HCT116 (cell line): ENCODE data around the gene PLEKHA8. TPM values are rescaled to one million over a fixed set of nuclear protein-coding genes. Genes with fewer than 3 reads are reported as not detected.

Experiments used
- ATAC-seq: fragments of 200-7000 bp; cut with Tn5 transposase; 2 replicates; pipeline ENCODE4 v1.9.1; 2020; ENCODE audit warnings: mild to moderate bottlenecking, moderate library complexity
- BruUV-seq: library from RNA; stranded (reverse); fragments of 400-500 nt; replicated peaks from 2 replicates; lab custom pipeline; 2021; lab: Mats Ljungman, UMichigan
- CTCF ChIA-PET: fragments of 300-600 bp; sonication (Branson Sonifier 250); formaldehyde crosslinking; loops from one replicate; lab custom pipeline; 2021; ENCODE audit warnings: antibody characterized with exemption; lab: Charles Lee
- POLR2A ChIA-PET: fragments of 300-600, 350-600 bp; sonication (Branson Sonifier 250); formaldehyde crosslinking; loops from one replicate; lab custom pipeline; 2021; ENCODE audit warnings: antibody characterized with exemption; lab: Charles Lee
- RAD21 ChIA-PET, 2 experiments: fragments of 300-600 bp; sonication (Branson Sonifier 250); formaldehyde crosslinking; loops; one replicate each; lab custom pipeline; 2023; ENCODE audit warnings: low total read pairs in 2 of 2; ENCODE audit not compliant: uncharacterized antibody in 2 of 2, unreplicated experiment in 2 of 2, low non-redundant PET in 1 of 2; lab: Charles Lee
- DNase-seq: peaks from one replicate; pipeline ENCODE4 v3.0.0-alpha.2; 2010; ENCODE audit warnings: low read depth, low spot score
- H2AFZ ChIP-seq: fragments of 200-600 bp; shearing (Covaris generic), sonication (generic); 2 replicates; pipeline ENCODE4 v1.6.1; 2017; ENCODE audit warnings: low read depth, mixed run types, mixed read lengths, antibody characterized with exemption, low read length; ENCODE audit not compliant: poor library complexity, severe bottlenecking
- H3K27ac ChIP-seq: 2 replicates; pipeline ENCODE4 v1.5.1; 2012; ENCODE audit warnings: low read depth, low read length
- H3K27me3 ChIP-seq: fragments of 200-600 bp; sonication (generic); 2 replicates; pipeline ENCODE4 v1.6.1; 2016; ENCODE audit warnings: mixed run types, low read length, mixed read lengths; ENCODE audit not compliant: insufficient read depth
- H3K36me3 ChIP-seq, 2 experiments: fragments of 200-500 bp in 1 of 2; fragments of 200-600 bp in 1 of 2; sonication (Bioruptor generic) in 1 of 2; sonication (generic) in 1 of 2; 2 replicates each; pipeline versions ENCODE4 v1.5.1 to v1.6.1; 2014 to 2016; ENCODE audit warnings: low read length in 2 of 2, inconsistent platforms in 1 of 2, mixed read lengths in 1 of 2, mixed run types in 1 of 2; ENCODE audit not compliant: insufficient read depth in 2 of 2, control insufficient read depth in 1 of 2
- H3K4me1 ChIP-seq, 2 experiments: fragments of 200-600 bp in 1 of 2; sonication (generic) in 1 of 2; 2 replicates each; pipeline versions ENCODE4 v1.5.1 to v1.6.1; 2012 to 2017; ENCODE audit warnings: low read length in 2 of 2, inconsistent platforms in 1 of 2, mild to moderate bottlenecking in 1 of 2, mixed read lengths in 1 of 2, mixed run types in 1 of 2, moderate library complexity in 1 of 2; ENCODE audit not compliant: insufficient read depth in 2 of 2, control insufficient read depth in 1 of 2
- H3K4me2 ChIP-seq: fragments of 200-600 bp; sonication (generic); 2 replicates; pipeline ENCODE4 v1.6.1; 2017; ENCODE audit warnings: mixed run types, low read length, mixed read lengths
- H3K4me3 ChIP-seq, 2 experiments: fragments of 200-600 bp in 1 of 2; sonication (generic) in 1 of 2; replicated peaks in 1 of 2; 2 replicates each; pipeline ENCODE4 v1.5.1; 2011 to 2016; ENCODE audit warnings: low read length in 2 of 2, control low read depth in 1 of 2, low read depth in 1 of 2, mild to moderate bottlenecking in 1 of 2, mixed read lengths in 1 of 2, mixed run types in 1 of 2
- H3K79me2 ChIP-seq: fragments of 200-600 bp; sonication (generic); 2 replicates; pipeline ENCODE4 v1.6.1; 2017; ENCODE audit warnings: mild to moderate bottlenecking, mixed run types, low read length, moderate library complexity, mixed read lengths; ENCODE audit not compliant: insufficient read depth
- H3K9ac ChIP-seq: fragments of 200-600 bp; sonication (generic); 2 replicates; pipeline ENCODE4 v1.6.1; 2016; ENCODE audit warnings: low read length, mixed read lengths
- H3K9me2 ChIP-seq: fragments of 200-600 bp; sonication (generic), shearing (Covaris generic); 2 replicates; pipeline ENCODE4 v1.6.1; 2017; ENCODE audit warnings: mixed run types, mild to moderate bottlenecking, moderate library complexity; ENCODE audit not compliant: insufficient read depth
- H3K9me3 ChIP-seq, 2 experiments: fragments of 200-500 bp in 1 of 2; fragments of 200-600 bp in 1 of 2; sonication (Bioruptor generic) in 1 of 2; sonication (generic) in 1 of 2; 2 replicates each; pipeline ENCODE4 v1.6.1; 2014 to 2017; ENCODE audit warnings: low read length in 2 of 2, mixed read lengths in 2 of 2, inconsistent platforms in 1 of 2, low read depth in 1 of 2, mild to moderate bottlenecking in 1 of 2, mixed run types in 1 of 2, moderate library complexity in 1 of 2; ENCODE audit not compliant: control insufficient read depth in 1 of 2, insufficient read depth in 1 of 2
- H4K20me1 ChIP-seq: fragments of 200-600 bp; sonication (generic), shearing (Covaris generic); 2 replicates; pipeline ENCODE4 v1.6.1; 2017; ENCODE audit warnings: mixed run types, mild to moderate bottlenecking, moderate library complexity; ENCODE audit not compliant: insufficient read depth
- CBX3 ChIP-seq: IDR thresholded peaks from 2 replicates; pipeline ENCODE4 v1.6.1; 2012; ENCODE audit warnings: low read depth
- CTCF ChIP-seq, 3 experiments: fragments of 200-600 bp in 1 of 3; sonication (generic) in 1 of 3; IDR thresholded peaks in 2 of 3; conservative IDR thresholded peaks in 1 of 3; 2 replicates each; pipeline ENCODE4 v1.5.1; 2012 to 2017; ENCODE audit warnings: low read depth in 2 of 3, low read length in 2 of 3, antibody characterized with exemption in 1 of 3, borderline replicate concordance in 1 of 3, control low read depth in 1 of 3, mild to moderate bottlenecking in 1 of 3, mixed read lengths in 1 of 3, mixed run types in 1 of 3, moderate library complexity in 1 of 3; ENCODE audit not compliant: insufficient read depth in 1 of 3
- EGR1 ChIP-seq: IDR thresholded peaks from 2 replicates; pipeline ENCODE4 v1.6.1; 2012; ENCODE audit warnings: low read depth
- POLR2A ChIP-seq: IDR thresholded peaks from 2 replicates; pipeline ENCODE4 v1.7.0; 2011; ENCODE audit warnings: borderline replicate concordance; ENCODE audit not compliant: insufficient read depth, insufficient read length; ENCODE audit errors: extremely low read depth
- RAD21 ChIP-seq: IDR thresholded peaks from 2 replicates; pipeline ENCODE4 v1.6.1; 2012; ENCODE audit warnings: low read depth, mild to moderate bottlenecking
- REST ChIP-seq: IDR thresholded peaks from 2 replicates; pipeline ENCODE4 v1.6.1; 2012; ENCODE audit warnings: low read depth
- SRF ChIP-seq: IDR thresholded peaks from 2 replicates; pipeline ENCODE4 v1.6.1; 2012; ENCODE audit warnings: low read depth
- ZNF274 ChIP-seq: fragments of 200-500 bp; sonication (Bioruptor generic); IDR thresholded peaks from 2 replicates; pipeline ENCODE4 v1.6.1; 2014; ENCODE audit warnings: mild to moderate bottlenecking, low read depth, low read length, inconsistent platforms
- intact Hi-C: fragments of 100-400 bp; cut with micrococcal nuclease; formaldehyde crosslinking; loops from 2 replicates; pipeline ENCODE4 v1.10.0; 2022
- total RNA-seq: library from RNA; stranded (reverse); gene quantifications from one replicate; pipeline ENCODE4 v1.2.1, GENCODE V29; 2021; ENCODE audit not compliant: unreplicated experiment

PLEKHA8 gene
- total RNA-seq, 1 experiment from 2014 or later = 13.6 TPM

- DNase-seq = no peak
- intact Hi-C loops = no loop called here
- H3K79me2 ChIP-seq = no peaks in the 10 kb centered on the region
- no peak for TF ChIP-seq ZNF274
- no peak for TF ChIP-seq SRF
- no peak for TF ChIP-seq RAD21
- no peak for TF ChIP-seq EGR1
- no peak for TF ChIP-seq REST
- TF ChIP-seq CTCF (IDR thresholded peaks at IDR 0.05 in 2 of 3, conservative IDR thresholded peaks at IDR 0.05 in 1 of 3; ENCODE audit: borderline replicate concordance in 1 of 3, insufficient read depth in 1 of 3, low read depth in 2 of 3, low read length in 2 of 3) = no peak
- no peak for TF ChIP-seq CBX3
- no peak for TF ChIP-seq POLR2A
- CTCF ChIA-PET = interaction anchor here (1.1 to 1.5 kb wide), 2 partner anchors 9 to 22 kb away, joined by 3 to 5 read pairs; no protein-coding TSS in a partner anchor
- RAD21 ChIA-PET = no interaction called here
- no peaks in the 10 kb centered on the region for H3K9me2 ChIP-seq
- no peak overlapping the region for H3K4me2 ChIP-seq
- H3K4me1 ChIP-seq = no peaks in the 10 kb centered on the region
- no peaks in the 10 kb centered on the region for H3K36me3 ChIP-seq
- POLR2A ChIA-PET = no interaction called here
- H3K9ac ChIP-seq = no peak overlapping the region
- H3K27me3 ChIP-seq = no peaks in the 10 kb centered on the region
- BruUV-seq = no TSS peak
- no peak overlapping the region for H2AFZ ChIP-seq
- H4K20me1 ChIP-seq = no peaks in the 10 kb centered on the region
- no peak overlapping the region for H3K27ac ChIP-seq
- no peak for ATAC-seq
- no peaks in the 10 kb centered on the region for H3K9me3 ChIP-seq
- no peak overlapping the region for H3K4me3 ChIP-seq
Observed at GRCh38 chr7:30083334-30083733, 55.1 kb downstream of the PLEKHA8 start.
